NT2/D1 (cell line): ENCODE measurements around the gene OR2A42.
"Not testable (repeated sequence)": the region's sequence is repeated elsewhere in the genome, so short reads cannot be mapped to it uniquely, and the experiment has no call there.

ENCODE experiments used
- DNase-seq: peaks from one replicate; pipeline ENCODE4 v3.0.0-alpha.2; 2011; ENCODE audit warnings: low read depth, low spot score
- H3K27me3 ChIP-seq: 2 replicates; pipeline ENCODE4 v1.6.0; 2011; ENCODE audit warnings: mild to moderate bottlenecking; ENCODE audit not compliant: insufficient read length, insufficient read depth
- H3K36me3 ChIP-seq: 2 replicates; pipeline ENCODE4 v1.6.1; 2011; ENCODE audit warnings: mild to moderate bottlenecking, low read length, mixed read lengths; ENCODE audit not compliant: insufficient read depth, insufficient read length
- H3K4me1 ChIP-seq: 2 replicates; pipeline ENCODE4 v1.5.1; 2011; ENCODE audit not compliant: insufficient read depth, insufficient read length
- H3K4me3 ChIP-seq: 2 replicates; pipeline ENCODE4 v1.5.1; 2011; ENCODE audit warnings: low read depth; ENCODE audit not compliant: insufficient read length
- H3K9ac ChIP-seq: 2 replicates; pipeline ENCODE4 v1.6.0; 2011; ENCODE audit warnings: low read depth; ENCODE audit not compliant: insufficient read length
- H3K9me3 ChIP-seq: 2 replicates; pipeline ENCODE4 v1.5.1; 2011; ENCODE audit warnings: mild to moderate bottlenecking, low read length; ENCODE audit not compliant: insufficient read depth

Gene OR2A42

GRCh38 chr7:144239365-144239764, at the start of gene OR2A42:
Gene OR2A42, minus strand, starts transcription at chr7:144239605. Its CDS starts 6,762 bp downstream, at chr7:144232843.
- not testable (repeated sequence) for H3K27me3 ChIP-seq, H3K36me3 ChIP-seq, DNase-seq, H3K9ac ChIP-seq, H3K4me1 ChIP-seq, H3K4me3 ChIP-seq, H3K9me3 ChIP-seq

DNA sequence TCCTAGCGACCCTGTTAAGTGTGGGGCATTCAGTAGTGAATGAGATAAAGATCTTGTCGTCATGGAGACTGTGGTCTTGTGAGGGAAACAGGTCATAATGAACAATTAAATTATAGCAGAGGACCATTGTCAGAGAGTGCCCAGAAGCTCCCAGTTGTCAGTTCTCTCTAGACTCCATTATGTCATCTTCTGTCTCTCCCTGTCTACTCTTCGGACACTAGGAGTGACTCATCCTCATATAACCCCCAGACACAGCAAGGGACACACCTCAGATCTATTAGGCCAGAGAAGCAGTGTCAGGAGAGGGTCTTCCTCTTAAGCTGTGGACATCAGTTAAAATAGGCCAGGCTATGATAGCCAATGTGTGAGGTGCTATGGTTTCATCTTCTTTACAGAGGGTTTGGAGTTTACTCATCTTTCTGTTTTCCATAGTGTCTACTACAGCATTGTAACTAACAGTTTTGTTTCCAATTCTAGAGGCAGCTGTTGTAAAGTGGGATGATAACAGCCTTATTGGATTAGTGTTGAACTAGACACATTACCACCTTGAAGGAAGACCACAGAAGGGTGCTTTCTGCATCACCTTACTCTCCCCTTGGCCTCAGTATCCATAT, 47.9 kb upstream of the OR2A42 start:
- H3K4me3 ChIP-seq, H3K36me3 ChIP-seq, H3K9ac ChIP-seq, DNase-seq, H3K4me1 ChIP-seq, H3K27me3 ChIP-seq, H3K9me3 ChIP-seq: not testable (repeated sequence)

DNA sequence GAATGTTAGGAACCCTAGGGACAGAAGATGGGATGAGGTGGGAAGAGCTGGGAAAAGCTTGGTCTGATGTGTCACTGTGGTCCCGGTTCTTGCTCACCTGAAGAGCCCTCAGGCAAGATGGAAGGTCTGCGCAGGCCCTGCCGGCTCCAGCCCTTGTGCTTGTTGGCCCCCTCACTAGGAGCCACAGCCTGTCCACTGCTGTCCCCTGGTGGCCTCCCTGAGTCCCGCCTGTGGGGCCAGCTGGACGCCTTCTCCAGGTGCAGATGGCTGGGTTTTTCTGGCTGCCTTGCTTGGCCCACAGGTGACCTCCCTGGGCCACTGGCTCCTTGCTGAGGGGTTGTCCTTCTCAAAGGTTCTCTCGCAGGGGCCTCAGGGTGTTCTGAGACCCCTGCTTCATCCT, 44.3 kb upstream of the OR2A42 start:
- H3K4me1 ChIP-seq, H3K27me3 ChIP-seq, H3K36me3 ChIP-seq, H3K9me3 ChIP-seq, DNase-seq, H3K4me3 ChIP-seq, H3K9ac ChIP-seq: not testable (repeated sequence)

- not testable (repeated sequence) for H3K9ac ChIP-seq, H3K4me1 ChIP-seq, H3K4me3 ChIP-seq, DNase-seq, H3K9me3 ChIP-seq, H3K27me3 ChIP-seq, H3K36me3 ChIP-seq
Measured at GRCh38 chr7:144282490-144282889, 43.1 kb upstream of the OR2A42 start.

DNA sequence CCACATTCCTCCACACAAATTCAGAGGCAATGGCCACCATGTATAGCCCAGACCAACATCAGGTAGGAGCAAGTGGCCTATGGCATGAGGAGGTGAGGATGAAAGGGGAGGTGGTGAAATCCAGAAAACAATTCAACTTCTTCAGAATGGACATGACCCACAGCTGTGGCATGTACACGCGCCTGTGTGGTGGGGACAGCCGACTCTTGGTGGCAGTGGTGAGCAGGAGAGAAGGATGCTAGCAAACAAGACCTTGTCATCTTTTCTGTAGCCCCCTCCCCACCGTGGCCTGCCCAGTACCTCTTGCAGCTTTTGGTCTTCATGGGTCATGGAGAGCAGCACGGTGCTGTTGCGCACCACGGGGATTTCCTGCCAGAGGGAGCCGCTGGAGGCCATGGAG, 42.6 kb upstream of the OR2A42 start:
- H3K4me3 ChIP-seq, H3K36me3 ChIP-seq, H3K9me3 ChIP-seq, DNase-seq, H3K4me1 ChIP-seq, H3K9ac ChIP-seq, H3K27me3 ChIP-seq: not testable (repeated sequence)

DNA sequence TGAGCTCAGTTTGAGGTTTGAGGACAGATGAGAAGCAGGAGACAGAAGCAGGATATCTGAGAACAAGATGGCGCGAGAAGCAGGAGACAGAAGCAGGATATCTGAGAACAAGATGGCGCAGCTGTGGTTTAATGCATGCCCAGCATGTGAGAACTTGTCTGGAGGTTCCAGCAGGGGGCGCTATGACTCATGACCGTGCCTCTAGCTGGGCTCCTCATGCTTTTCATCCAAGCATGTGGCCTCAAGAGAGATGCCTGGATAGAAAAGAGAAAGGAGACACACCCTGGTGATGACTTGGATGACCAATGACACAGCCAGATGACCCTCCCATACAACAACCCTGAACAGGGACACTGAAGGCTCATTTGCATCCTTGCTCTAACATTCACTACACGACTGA, 40.6 kb upstream of the OR2A42 start:
- H3K9ac ChIP-seq, DNase-seq, H3K4me3 ChIP-seq, H3K36me3 ChIP-seq, H3K9me3 ChIP-seq, H3K27me3 ChIP-seq, H3K4me1 ChIP-seq: not testable (repeated sequence)

DNA sequence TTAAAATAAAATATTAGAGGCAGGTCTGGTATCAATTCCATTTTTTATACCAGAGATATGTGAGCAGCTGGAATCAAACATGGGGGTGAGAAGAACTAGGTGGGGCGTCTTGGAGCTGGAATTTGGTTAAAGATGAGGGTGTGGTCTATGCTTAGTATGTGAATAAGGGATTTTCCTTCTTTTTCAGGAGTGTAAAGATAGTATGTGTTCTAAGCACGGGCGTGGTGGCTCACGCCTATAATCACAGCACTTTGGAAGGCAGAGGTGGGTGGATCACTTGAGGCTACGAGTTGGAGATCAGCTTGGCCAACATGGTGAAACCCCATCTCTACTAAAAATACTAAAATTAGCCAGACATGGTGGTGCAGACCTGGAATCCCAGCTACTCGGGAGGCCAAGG, 35.9 kb upstream of the OR2A42 start:
- not testable (repeated sequence) for H3K9ac ChIP-seq, H3K36me3 ChIP-seq, H3K4me1 ChIP-seq, H3K27me3 ChIP-seq, H3K4me3 ChIP-seq, DNase-seq, H3K9me3 ChIP-seq

DNA sequence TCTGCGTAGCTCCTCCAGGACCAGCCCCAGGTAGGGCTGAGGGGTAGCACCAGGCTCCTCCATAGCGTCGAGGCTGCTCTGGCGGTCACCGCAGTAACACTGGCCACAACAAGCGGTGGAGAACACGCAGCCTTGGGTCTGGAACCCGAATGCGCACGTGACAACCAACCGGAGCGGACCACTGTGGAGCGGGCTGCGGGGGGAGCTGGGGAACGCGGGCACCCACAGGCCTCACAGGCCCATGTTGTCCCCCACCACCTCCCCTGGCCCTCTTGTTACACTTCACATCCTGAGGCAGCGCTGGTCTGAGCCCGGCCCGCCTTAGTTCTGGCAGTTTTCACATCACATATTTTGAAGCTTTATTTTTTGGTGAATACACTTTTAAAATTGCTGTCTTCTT, 29.8 kb upstream of the OR2A42 start, which contains the start of gene CTAGE8:
Gene CTAGE8, minus strand, starts transcription at position 101 of the 400 bp plus-strand sequence. Its CDS starts 38 bp downstream, at position 63.
- not testable (repeated sequence) for H3K4me3 ChIP-seq, H3K4me1 ChIP-seq, H3K36me3 ChIP-seq, DNase-seq, H3K9me3 ChIP-seq, H3K27me3 ChIP-seq, H3K9ac ChIP-seq

- H3K4me3 ChIP-seq, H3K27me3 ChIP-seq, DNase-seq, H3K4me1 ChIP-seq, H3K9me3 ChIP-seq, H3K36me3 ChIP-seq, H3K9ac ChIP-seq: not testable (repeated sequence)
Measured at GRCh38 chr7:144264692-144265091, 25.3 kb upstream of the OR2A42 start, which contains the start of gene OR2A7. Gene OR2A7, minus strand, starts transcription at chr7:144264792. Its CDS starts 5,164 bp downstream, at chr7:144259628.

GRCh38 chr7:144262128-144262527, 22.7 kb upstream of the OR2A42 start:
- DNase-seq, H3K4me3 ChIP-seq, H3K9me3 ChIP-seq, H3K36me3 ChIP-seq, H3K9ac ChIP-seq, H3K4me1 ChIP-seq, H3K27me3 ChIP-seq: not testable (repeated sequence)

DNA sequence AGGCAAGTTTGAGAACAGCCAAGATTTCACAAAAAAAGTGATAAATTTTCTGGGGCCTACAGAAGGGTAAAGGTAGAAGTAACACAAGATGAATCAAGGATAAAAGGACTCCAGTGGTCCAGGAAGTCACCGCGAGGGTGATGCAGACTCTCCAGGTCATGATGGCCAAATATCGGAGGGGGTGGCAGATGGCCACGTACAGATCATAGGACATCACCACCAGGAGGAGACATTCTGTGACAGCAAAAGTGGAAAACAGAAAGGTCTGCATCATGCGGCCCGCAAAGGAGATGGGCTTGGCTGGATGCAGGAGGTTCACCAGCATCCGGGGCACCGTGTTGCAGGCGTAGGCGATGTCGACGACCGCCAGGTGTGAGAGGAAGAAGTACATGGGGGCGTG, 19.7 kb upstream of the OR2A42 start:
- not testable (repeated sequence) for H3K9ac ChIP-seq, H3K9me3 ChIP-seq

More for the DNA sequence above, 19.7 kb upstream of the OR2A42 start:
- not testable (repeated sequence) for H3K4me1 ChIP-seq, H3K36me3 ChIP-seq, H3K27me3 ChIP-seq, DNase-seq, H3K4me3 ChIP-seq
